ENCODE data around the gene TCERG1L. TPM values are rescaled to one million over a fixed set of nuclear protein-coding genes. Genes with fewer than 3 reads are reported as not detected.

The TCERG1L gene
- total RNA-seq, 4 donors from 2014 or later, result not detected

DNA sequence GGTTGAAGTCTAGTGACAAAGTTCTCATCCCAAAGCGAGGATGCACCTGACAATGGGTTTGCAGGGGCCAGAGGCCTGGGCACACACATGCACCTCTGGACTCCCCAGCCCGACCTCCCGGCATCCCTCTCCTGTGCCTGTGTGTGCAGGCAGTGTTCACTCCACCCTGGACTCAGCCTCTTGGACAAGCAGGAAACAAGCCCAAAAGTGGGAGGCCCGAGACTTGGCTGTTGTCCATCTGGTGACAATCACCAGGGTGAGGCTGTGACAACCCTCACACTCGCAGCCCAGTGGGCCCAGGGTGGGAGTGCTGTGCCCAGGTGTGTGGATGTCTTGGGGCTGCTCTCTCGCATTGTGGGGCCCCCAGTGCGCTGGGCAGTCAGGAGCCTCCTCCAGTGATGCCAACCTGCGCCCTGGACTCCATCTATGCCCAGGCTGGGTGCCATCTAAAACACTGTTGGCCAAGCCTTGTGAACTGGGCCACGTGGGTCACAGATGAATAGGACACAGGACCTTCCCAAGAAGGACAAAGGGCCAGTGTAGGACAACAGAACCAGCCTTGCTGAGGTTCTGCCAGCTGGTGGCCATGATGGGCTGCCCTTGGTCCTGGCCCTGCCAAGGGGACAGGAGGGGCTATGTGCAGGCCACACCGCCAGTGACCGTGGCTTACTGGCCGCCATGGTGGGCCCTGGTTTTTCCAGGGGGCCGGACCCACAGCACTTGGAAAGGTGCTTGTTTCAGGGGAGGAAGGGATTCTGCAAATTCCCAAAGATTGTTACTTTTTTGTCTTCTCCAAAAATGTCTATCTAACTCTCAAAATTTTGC, 144.3 kb downstream of the TCERG1L start:
- TF ChIP-seq, protein P1, sequence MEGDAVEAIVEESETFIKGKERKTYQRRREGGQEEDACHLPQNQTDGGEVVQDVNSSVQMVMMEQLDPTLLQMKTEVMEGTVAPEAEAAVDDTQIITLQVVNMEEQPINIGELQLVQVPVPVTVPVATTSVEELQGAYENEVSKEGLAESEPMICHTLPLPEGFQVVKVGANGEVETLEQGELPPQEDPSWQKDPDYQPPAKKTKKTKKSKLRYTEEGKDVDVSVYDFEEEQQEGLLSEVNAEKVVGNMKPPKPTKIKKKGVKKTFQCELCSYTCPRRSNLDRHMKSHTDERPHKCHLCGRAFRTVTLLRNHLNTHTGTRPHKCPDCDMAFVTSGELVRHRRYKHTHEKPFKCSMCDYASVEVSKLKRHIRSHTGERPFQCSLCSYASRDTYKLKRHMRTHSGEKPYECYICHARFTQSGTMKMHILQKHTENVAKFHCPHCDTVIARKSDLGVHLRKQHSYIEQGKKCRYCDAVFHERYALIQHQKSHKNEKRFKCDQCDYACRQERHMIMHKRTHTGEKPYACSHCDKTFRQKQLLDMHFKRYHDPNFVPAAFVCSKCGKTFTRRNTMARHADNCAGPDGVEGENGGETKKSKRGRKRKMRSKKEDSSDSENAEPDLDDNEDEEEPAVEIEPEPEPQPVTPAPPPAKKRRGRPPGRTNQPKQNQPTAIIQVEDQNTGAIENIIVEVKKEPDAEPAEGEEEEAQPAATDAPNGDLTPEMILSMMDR (IDR thresholded peaks at IDR 0.05; ENCODE audit: low read depth), result no peak

DNA sequence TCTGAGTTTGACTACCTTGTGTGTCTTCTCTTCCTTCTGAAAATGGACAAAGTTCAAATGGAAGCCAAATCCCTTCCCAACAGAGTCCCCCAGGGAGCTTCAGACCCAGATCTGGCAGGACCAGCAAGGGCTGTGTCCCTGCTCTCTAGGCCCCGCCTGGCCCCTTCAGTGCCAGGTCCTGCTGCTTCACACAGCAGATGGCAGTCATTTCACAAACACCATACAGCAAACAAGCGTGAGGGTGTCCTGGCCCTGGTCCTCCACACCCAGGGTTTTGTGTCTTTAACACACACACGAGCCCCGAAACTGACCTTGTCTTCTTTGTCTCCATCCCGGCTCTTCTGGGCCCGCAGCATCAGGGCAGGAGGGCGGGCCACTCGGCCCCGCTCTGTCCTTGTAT, 145.0 kb downstream of the TCERG1L start:
- TF ChIP-seq, protein P1 (IDR thresholded peaks at IDR 0.05; ENCODE audit: low read depth), result no peak

DNA sequence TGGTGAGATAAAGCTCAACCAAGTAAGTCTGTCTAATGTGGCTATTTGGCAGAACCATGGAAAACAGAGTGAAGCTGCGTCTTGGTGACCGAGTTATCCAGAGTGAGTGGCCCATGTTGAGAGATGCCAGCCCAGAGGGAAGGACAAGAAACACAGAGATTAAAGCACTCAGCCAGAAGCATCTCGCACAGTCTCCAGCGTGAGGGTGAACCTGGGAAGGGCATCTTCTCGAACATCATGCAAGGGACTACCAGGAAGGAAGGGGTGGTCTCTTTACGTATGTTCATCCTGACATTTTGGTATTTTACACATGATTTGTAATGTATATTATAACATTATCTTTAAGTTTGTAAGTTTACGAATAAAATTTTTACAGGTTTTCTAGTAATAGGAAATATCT, 146.4 kb downstream of the TCERG1L start:
- TF ChIP-seq, protein P1 (IDR thresholded peaks at IDR 0.05; ENCODE audit: low read depth), result no peak

DNA sequence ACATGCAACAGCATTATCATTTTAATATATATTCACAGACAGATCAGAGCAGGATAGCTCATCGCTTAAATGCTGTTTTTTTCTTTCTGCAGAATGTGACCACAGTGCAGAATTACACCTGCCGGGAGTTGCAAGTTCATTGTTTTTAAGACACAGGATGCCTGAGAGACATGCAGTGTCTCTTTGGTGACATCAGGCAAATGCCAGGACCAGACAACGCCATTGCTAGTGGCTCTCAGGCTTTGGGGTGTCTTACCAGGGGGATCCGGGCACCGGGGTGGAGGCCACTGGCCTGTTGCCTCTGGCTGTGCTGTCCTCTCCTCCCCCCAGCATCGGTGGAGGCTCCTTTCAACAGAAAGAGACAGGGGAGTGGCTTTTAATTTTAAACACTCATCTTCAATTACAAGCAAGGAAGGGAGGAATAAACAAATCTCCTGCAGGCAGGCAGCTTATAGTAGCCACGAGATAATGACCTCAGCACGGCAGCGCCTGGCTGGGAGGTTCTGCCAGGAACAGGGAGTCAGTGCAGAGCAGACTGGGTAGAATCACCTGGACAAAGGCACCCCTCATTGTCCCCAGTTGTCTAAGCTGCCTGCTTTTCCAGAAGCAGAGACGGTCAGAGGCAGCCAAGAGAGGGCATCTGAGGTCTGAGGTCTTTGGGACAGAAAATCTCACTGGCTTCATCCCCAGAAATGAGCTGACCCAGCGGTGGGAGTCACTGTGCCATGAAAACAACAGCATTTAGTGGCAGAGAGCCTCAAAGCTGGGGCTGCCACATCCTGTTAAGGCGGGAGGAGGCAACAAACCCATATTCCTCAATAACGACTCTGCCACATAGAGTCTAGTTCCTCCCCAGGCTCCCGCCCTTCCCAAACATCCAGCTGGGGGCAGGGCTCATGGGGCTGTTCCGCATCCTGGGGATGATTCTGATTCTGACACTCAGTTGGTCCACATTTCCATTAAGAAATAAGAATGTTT, 148.4 kb downstream of the TCERG1L start:
- TF ChIP-seq, protein P1 (IDR thresholded peaks at IDR 0.05; ENCODE audit: low read depth), result no peak

DNA sequence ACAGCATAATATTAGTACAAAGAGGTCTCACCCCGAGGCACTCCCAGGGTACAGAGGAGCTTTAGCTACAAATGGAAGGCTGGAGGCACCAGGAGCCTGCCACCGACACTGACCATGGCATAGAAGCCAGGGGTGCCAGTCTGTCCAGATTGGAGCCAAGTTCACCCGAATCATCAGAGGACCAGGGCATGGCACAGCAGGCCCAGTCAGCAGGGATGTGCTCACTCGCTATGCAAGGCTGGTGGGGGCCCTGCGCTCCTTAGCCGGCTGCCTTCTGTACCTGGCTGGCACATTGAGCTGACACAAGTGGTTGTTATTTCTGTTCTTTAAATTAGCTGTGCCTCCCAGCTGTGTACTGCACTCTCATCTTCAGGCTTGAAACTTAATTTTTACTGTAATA, 149.3 kb downstream of the TCERG1L start:
- TF ChIP-seq, protein P1 (IDR thresholded peaks at IDR 0.05; ENCODE audit: low read depth), result no peak

DNA sequence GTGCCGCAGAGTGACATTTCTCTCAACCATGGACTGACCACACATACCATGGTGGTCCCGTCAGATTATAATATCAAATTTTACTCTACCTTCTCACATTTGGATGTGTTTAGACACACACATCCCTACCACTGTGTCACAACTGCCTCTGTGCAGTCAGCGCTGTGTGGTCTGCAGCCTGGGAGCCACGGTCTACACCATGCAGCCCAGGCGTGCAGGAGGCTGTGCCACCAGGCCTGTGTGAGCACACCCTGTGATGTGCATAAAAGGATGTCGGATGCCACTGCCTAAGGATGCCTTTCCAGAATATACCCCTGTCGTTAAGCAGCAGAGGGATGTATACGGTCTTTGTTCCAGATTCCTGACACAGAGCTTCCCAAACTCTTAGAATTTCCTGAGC, 150.4 kb downstream of the TCERG1L start:
- TF ChIP-seq, protein P1 (IDR thresholded peaks at IDR 0.05; ENCODE audit: low read depth), result no peak
